Activated CD4-positive, alpha-beta T cell treated with anti-CD3 and anti-CD28 coated beads for 36 hours (primary cell): ENCODE measurements around the gene NSFL1C. TPM values are rescaled to one million over a fixed set of nuclear protein-coding genes. Genes with fewer than 3 reads are reported as not detected.
A peak's percentile ranks its signal among the peaks of the same experiment; 100 is the strongest.

ENCODE experiments used
- ATAC-seq: fragments of 200-7000 bp; cut with Tn5 transposase; one replicate; pipeline ENCODE4 v1.10.0; 2021; ENCODE audit warnings: mild to moderate bottlenecking, moderate library complexity
- CTCF ChIA-PET: fragments of 350-600 bp; sonication (Branson Sonifier 250); formaldehyde crosslinking; loops from one replicate; lab custom pipeline; 2021; ENCODE audit warnings: antibody characterized with exemption; lab: Charles Lee
- POLR2A ChIA-PET: fragments of 350-600 bp; sonication (Branson Sonifier 250); formaldehyde crosslinking; loops from one replicate; lab custom pipeline; 2021; ENCODE audit warnings: antibody characterized with exemption, inconsistent platforms; lab: Charles Lee
- DNase-seq: peaks from one replicate; pipeline ENCODE4 v3.0.0-alpha.2; 2020
- H3K27ac Mint-ChIP-seq: one replicate; pipeline ENCODE4 v1.8.0; 2021; ENCODE audit warnings: mixed read lengths
- H3K27me3 Mint-ChIP-seq: one replicate; pipeline ENCODE4 v1.8.0; 2021; ENCODE audit warnings: mixed read lengths
- H3K36me3 Mint-ChIP-seq: one replicate; pipeline ENCODE4 v1.8.0; 2021; ENCODE audit warnings: low read depth, mixed read lengths
- H3K4me1 Mint-ChIP-seq: one replicate; pipeline ENCODE4 v1.8.0; 2021; ENCODE audit warnings: mixed read lengths
- H3K4me3 Mint-ChIP-seq: one replicate; pipeline ENCODE4 v1.8.0; 2021; ENCODE audit warnings: mild to moderate bottlenecking, moderate library complexity, mixed read lengths
- H3K9me3 Mint-ChIP-seq: one replicate; pipeline ENCODE4 v1.8.0; 2021; ENCODE audit warnings: low read depth, mixed read lengths
- intact Hi-C, 2 experiments: fragments of 100-400 bp; cut with DNase I in 1 of 2; cut with micrococcal nuclease in 1 of 2; formaldehyde crosslinking; loops; one replicate each; pipeline versions ENCODE4 v1.14.2 to v1.15.1; 2022 to 2024; cut with DNase I, micrococcal nuclease
- total RNA-seq, 2 experiments: library from RNA; stranded (reverse); gene quantifications; one replicate each; pipeline ENCODE4 v1.2.3, GENCODE V29; 2021

Gene NSFL1C
- total RNA-seq, 2 experiments from 2014 or later: 71.3 to 78.1 TPM

DNA sequence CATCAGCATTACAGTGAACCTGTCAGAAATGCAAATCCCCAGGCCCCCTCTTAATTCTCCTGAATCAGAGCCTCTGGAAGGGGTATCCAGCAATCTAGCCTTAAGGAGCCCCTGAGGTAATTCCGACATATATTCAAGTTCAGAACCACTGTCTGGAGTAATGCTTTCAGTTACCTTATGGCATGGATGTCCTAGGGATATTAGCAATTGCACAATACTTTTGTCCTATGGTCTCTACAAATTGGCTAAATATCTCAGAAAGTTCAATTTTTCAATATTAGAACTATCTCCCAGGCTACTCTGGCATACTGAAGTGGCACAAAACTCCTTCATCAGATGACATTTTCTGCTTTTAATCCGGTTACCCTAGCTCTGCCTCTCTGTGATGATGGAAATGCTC, 6.4 kb downstream of the NSFL1C start:
- H3K4me1 Mint-ChIP-seq: peaks cover 27% of the 10 kb centered on the region
- DNase-seq: no peak
- H3K27me3 Mint-ChIP-seq: no peaks in the 10 kb centered on the region
- no peak overlapping the region for H3K4me3 Mint-ChIP-seq
- POLR2A ChIA-PET: no interaction called here
- no peak for ATAC-seq
- no peaks in the 10 kb centered on the region for H3K9me3 Mint-ChIP-seq
- H3K27ac Mint-ChIP-seq: no peak overlapping the region
- CTCF ChIA-PET: interaction anchor here (0.6 kb wide), 1 partner anchor 69 kb away, joined by 3 read pairs; no protein-coding TSS in a partner anchor
- intact Hi-C loops: loop anchor here (10.0 kb wide), 2 partner anchors 345 to 1945 kb away; partner anchors contain the start of genes DNAAF9 (in 1 of the 2) and PSMF1 (in 1 of the 2)
- peaks cover 33% of the 10 kb centered on the region for H3K36me3 Mint-ChIP-seq

DNA sequence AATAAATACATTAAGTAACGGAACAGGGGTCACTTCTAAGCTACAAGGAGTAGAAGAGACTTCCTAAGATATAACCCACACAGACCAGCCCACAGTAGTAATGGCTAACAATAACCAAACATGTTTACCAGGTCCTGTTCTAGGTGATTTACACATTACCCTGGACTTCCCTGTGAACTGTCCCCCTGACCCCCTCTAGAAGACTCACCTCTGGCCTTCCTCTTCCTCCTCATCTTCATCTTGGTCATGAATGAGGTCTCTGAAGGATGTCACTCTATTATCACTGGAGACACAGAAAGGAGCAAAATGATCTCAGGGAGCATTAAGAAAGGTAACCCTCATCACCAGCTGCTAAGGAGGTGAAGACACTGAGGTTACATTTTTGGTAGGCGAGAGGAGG, 8.7 kb downstream of the NSFL1C start:
- Mint-ChIP-seq H3K27me3 (no peaks in the 10 kb centered on the region), H3K36me3 (peaks cover 44% of the 10 kb centered on the region), H3K4me1 (peaks cover 4% of the 10 kb centered on the region), H3K27ac (no peak overlapping the region), H3K9me3 (no peaks in the 10 kb centered on the region), H3K4me3 (no peak overlapping the region)
- ChIA-PET CTCF (interaction anchor here (0.5 to 1.5 kb wide), 2 partner anchors 9 to 314 kb away, joined by 3 to 4 read pairs; no protein-coding TSS in a partner anchor), POLR2A (interaction anchor here (0.6 kb wide), 1 partner anchor 132 kb away, joined by 3 read pairs; no protein-coding TSS in a partner anchor)
- DNase-seq (no peak), ATAC-seq (no peak)
- intact Hi-C loops: no loop called here

DNA sequence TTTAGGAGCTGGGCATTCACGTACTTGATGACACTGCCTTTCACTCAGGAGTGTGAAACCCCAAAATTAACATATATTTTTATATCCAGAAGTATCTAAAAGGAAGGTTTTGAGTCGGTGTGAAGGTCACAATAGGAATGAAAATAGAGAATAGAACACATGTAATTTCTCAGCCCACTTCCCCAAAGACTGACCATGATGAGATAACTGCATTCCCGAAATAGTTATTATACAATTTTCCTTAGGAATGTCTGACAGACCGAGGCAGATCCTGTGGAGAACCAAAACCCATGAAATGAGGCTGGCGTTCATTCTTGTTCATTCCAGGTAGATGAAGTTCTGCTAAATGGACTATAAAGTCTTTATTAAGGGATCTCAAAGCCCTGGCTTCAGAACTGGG, 10.3 kb downstream of the NSFL1C start:
- peaks cover 57% of the 10 kb centered on the region for H3K36me3 Mint-ChIP-seq
- CTCF ChIA-PET: interaction anchor here (1.1 to 1.3 kb wide), 2 partner anchors 10 to 20 kb away, joined by 3 to 5 read pairs; no protein-coding TSS in a partner anchor

DNA sequence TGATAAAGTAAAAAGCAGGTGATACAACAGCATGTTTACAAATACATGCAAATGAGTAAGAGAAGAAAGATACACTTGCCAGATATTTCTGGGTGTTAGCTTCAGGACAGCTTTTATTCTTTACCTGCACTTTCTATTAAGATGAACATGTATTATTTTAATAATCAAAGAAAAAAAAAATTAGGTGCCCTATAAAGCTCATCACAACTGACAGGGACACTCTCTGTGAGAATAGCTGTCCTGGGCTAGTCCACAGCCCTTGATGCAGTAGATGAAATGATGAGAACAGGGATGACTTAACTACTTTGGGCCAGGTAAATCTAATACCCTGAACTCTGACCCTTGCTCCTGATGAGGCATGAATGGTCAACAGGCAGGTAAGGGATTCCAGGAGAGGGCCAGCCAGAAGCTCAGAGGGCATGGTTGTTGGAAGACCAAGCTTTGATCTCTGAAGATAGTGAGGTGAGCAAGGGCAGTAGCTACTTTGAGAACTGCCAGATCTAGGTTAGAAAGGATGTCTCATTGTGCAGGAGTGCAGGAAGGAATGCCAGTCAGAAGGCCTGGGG, 15.6 kb downstream of the NSFL1C start:
- Mint-ChIP-seq H3K4me1 (no peaks in the 10 kb centered on the region), H3K27me3 (no peaks in the 10 kb centered on the region), H3K9me3 (no peaks in the 10 kb centered on the region), H3K27ac (no peak overlapping the region), H3K4me3 (no peak overlapping the region), H3K36me3 (peaks cover 62% of the 10 kb centered on the region)
- ATAC-seq (no peak), DNase-seq (no peak)
- intact Hi-C loops: no loop called here
- ChIA-PET POLR2A (no interaction called here), CTCF (interaction anchor here (0.8 to 1.9 kb wide), 4 partner anchors 12 to 326 kb away, joined by 3 to 4 read pairs (median 4); no protein-coding TSS in a partner anchor)

More for the DNA sequence above, 10.3 kb downstream of the NSFL1C start:
- intact Hi-C loops: no loop called here
- Mint-ChIP-seq H3K9me3 (no peaks in the 10 kb centered on the region), H3K4me3 (no peak overlapping the region), H3K4me1 (peaks cover 3% of the 10 kb centered on the region), H3K27ac (no peak overlapping the region), H3K27me3 (no peaks in the 10 kb centered on the region)
- POLR2A ChIA-PET: no interaction called here
- no peak for ATAC-seq
- no peak for DNase-seq

DNA sequence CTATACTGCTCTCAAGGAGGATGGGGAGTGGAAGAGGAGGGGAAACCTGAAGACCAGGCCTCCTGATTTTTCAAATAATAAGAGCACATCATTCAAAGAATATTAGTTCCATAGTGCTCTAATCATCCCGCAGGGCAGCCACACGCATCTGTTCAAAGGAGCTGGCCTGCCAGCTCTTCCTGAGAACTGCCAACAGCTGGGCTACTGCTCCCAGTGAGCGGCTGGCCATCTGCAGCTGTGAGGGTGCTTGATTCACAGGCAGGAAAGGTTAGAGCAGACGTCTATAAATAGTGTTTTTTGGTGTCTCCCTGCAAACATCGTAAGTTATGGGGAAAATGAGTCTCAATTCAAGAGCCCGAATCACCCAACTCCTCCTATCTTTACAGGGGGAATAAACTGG, 17.3 kb downstream of the NSFL1C start:
- H3K27me3 Mint-ChIP-seq: no peaks in the 10 kb centered on the region

DNA sequence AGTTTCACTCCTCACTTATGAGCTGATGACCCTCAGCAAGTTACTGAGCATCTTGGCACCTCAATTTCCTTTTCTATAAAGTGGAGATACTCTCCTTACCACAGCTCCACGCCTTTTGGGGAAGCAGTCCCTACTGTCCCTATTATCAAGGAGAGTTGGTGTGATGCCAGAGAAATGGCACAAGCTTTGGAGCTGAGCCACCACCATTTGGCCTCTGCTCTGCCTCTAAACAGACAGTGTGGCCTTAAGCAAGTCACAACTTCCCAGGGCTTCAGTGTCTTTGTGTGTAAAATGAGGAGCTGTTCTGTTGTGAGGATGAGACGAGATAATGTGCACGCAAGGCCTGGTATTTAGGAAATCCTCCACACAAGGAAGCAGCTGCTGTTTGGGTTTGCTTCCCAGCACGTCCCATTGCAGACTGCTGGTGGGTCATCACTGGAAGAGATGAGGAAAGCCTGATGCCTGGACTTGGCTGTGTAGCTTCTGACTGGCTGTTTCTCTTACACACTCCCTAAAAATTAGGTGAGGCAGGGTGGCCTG, 18.5 kb downstream of the NSFL1C start:
- DNase-seq (no peak), ATAC-seq (no peak)
- Mint-ChIP-seq H3K9me3 (no peaks in the 10 kb centered on the region), H3K27ac (no peak overlapping the region), H3K27me3 (no peaks in the 10 kb centered on the region), H3K4me3 (no peak overlapping the region), H3K36me3 (peaks cover 60% of the 10 kb centered on the region), H3K4me1 (no peaks in the 10 kb centered on the region)
- intact Hi-C loops: no loop called here
- ChIA-PET POLR2A (interaction anchor here (0.8 kb wide), 1 partner anchor 11 kb away, joined by 3 read pairs; no protein-coding TSS in a partner anchor), CTCF (interaction anchor here (0.5 to 3.2 kb wide), 4 partner anchors 11 to 826 kb away, joined by 3 to 22 read pairs (median 4); partner anchors contain the start of gene NSFL1C)

More for the DNA sequence above, 17.3 kb downstream of the NSFL1C start:
- no peak for ATAC-seq
- ChIA-PET CTCF (interaction anchor here (1.1 to 3.2 kb wide), 4 partner anchors 12 to 136 kb away, joined by 3 to 22 read pairs (median 4); partner anchors contain the start of gene NSFL1C), POLR2A (no interaction called here)
- Mint-ChIP-seq H3K4me1 (no peaks in the 10 kb centered on the region), H3K27ac (no peak overlapping the region), H3K9me3 (no peaks in the 10 kb centered on the region), H3K36me3 (peaks cover 62% of the 10 kb centered on the region), H3K4me3 (no peak overlapping the region)
- intact Hi-C loops: no loop called here
- no peak for DNase-seq

DNA sequence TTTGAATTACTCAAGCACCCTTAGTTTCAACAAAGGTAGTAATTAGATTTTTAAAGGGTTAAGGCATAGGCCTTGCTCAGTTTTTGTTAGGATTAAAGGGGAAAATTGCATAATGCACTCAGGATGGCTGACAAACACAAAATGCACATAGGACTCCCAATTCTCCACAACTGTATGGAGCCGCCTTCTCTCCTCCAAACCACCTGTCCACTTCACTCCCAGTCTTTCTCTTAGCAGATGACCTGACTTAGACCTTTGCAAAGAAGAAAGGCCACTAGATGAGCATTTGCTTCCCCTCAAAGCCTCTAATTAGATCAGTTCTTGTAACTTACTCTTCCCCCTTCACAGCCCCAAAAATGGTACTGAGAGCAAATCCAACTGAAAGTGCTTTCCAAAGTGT, 20.1 kb downstream of the NSFL1C start:
- no peaks in the 10 kb centered on the region for H3K9me3 Mint-ChIP-seq
- no peak for ATAC-seq
- H3K36me3 Mint-ChIP-seq: peaks cover 53% of the 10 kb centered on the region
- CTCF ChIA-PET: interaction anchor here (3.2 kb wide), 1 partner anchor 9 kb away, joined by 22 read pairs; no protein-coding TSS in a partner anchor
- peaks cover 5% of the 10 kb centered on the region for H3K4me1 Mint-ChIP-seq
- H3K27me3 Mint-ChIP-seq: no peaks in the 10 kb centered on the region
- H3K27ac Mint-ChIP-seq: no peak overlapping the region
- no peak overlapping the region for H3K4me3 Mint-ChIP-seq
- POLR2A ChIA-PET: no interaction called here
- intact Hi-C loops: no loop called here
- no peak for DNase-seq

DNA sequence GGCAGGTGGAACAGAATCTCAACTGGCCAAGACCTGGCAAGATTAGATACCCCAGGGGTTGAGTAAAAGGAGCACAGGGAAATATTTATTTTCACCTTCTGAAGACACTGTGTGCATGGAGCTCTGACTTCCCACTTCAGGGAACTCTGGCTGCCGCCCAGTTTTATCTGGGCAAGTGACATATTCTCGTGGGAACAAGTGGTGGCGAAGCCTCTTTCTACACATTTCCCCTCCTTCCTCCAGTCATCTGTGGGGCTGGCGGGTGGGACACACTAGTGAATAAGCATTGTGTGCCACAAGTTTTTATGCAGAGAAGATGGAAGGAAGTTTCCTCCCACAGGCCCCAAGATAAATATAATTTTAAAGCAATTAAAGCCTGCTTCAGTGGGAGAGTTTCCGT, 23.6 kb downstream of the NSFL1C start:
- ChIA-PET CTCF (no interaction called here), POLR2A (no interaction called here)
- H3K9me3 Mint-ChIP-seq: no peaks in the 10 kb centered on the region
- DNase-seq: no peak
- no peak for ATAC-seq
- intact Hi-C loops: no loop called here
- H3K4me1 Mint-ChIP-seq: peaks cover 10% of the 10 kb centered on the region
- H3K27me3 Mint-ChIP-seq: no peaks in the 10 kb centered on the region
- peaks cover 36% of the 10 kb centered on the region for H3K36me3 Mint-ChIP-seq
- no peak overlapping the region for H3K27ac Mint-ChIP-seq
- H3K4me3 Mint-ChIP-seq: no peak overlapping the region

DNA sequence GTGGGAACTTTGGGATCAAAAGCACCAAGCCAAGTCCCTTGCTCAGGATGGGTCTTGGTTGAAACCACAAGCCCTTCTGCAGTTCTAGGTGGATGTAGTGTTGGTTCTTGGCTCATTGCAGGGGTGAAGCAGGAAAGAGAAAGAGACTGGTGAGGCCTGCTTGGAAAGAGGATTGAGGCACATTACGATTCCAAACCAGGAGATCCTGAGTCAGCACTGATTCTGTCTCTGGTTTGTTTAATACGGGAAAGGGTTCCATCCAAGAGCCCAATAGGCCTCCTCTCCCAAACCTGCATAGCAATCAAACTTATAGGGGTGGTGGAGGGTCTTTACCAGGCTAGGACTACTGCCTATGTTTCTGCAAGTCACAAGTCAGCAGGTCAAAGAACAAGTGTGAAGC, 24.3 kb downstream of the NSFL1C start:
- H3K27me3 Mint-ChIP-seq: no peaks in the 10 kb centered on the region
- peaks cover 32% of the 10 kb centered on the region for H3K36me3 Mint-ChIP-seq

DNA sequence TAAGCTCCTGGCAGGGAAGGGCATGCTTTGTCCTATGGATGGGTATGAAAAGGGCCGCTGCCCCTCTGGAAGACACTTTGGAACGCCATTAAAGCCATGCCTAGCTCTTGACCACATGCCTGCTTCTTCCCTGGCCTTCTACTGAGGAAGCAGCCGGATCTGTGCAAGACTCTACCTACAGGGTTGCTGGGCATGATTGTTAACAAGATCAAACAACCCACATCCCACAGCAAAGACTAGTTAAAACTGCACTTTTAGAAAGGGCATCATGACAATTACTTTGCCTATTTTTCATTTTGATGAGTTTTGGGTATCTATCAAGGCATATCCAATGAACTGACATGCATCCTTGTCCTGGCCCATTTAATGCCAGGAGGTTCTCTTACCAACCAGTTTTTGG, 25.5 kb downstream of the NSFL1C start:
- no peak overlapping the region for H3K27ac Mint-ChIP-seq
- peaks cover 27% of the 10 kb centered on the region for H3K36me3 Mint-ChIP-seq
- ChIA-PET CTCF (no interaction called here), POLR2A (no interaction called here)
- H3K4me1 Mint-ChIP-seq: peaks cover 10% of the 10 kb centered on the region
- H3K27me3 Mint-ChIP-seq: no peaks in the 10 kb centered on the region
- ATAC-seq (no peak), DNase-seq (no peak)
- no peaks in the 10 kb centered on the region for H3K9me3 Mint-ChIP-seq
- no peak overlapping the region for H3K4me3 Mint-ChIP-seq
- intact Hi-C loops: no loop called here

More for the DNA sequence above, 24.3 kb downstream of the NSFL1C start:
- no peaks in the 10 kb centered on the region for H3K9me3 Mint-ChIP-seq
- H3K27ac Mint-ChIP-seq: no peak overlapping the region
- DNase-seq (no peak), ATAC-seq (no peak)
- H3K4me1 Mint-ChIP-seq: peaks cover 10% of the 10 kb centered on the region
- intact Hi-C loops: no loop called here
- CTCF ChIA-PET: no interaction called here
- POLR2A ChIA-PET: no interaction called here
- H3K4me3 Mint-ChIP-seq: no peak overlapping the region

DNA sequence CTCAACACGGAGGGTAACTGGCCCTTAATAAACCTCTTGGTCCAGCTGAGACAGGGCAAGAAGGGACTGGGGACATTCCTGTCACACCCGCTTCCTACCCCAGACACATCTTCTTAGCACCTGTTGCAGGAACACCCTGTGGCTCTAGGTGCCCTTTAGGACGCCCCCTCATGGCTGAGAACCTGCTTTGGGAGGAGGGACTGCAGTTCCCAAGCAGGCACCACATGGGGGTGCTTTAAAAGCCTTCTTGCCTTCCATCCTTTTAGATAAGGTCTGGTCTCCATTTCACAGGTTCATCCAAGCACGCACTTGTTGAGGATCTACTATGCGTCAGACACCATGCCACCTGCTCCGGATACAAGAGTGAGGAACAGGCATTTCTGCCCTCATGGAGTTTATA, 26.6 kb downstream of the NSFL1C start:
- peaks cover 23% of the 10 kb centered on the region for H3K36me3 Mint-ChIP-seq
- CTCF ChIA-PET: interaction anchor here (0.8 to 0.9 kb wide), 2 partner anchors 12 to 127 kb away, joined by 3 to 4 read pairs; no protein-coding TSS in a partner anchor
- peaks cover 19% of the 10 kb centered on the region for H3K4me1 Mint-ChIP-seq
- DNase-seq: peak; percentile 46
- no peak for ATAC-seq
- intact Hi-C loops: no loop called here
- no peaks in the 10 kb centered on the region for H3K9me3 Mint-ChIP-seq
- H3K27me3 Mint-ChIP-seq: no peaks in the 10 kb centered on the region
- POLR2A ChIA-PET: interaction anchor here (0.6 kb wide), 1 partner anchor 123 kb away, joined by 3 read pairs; no protein-coding TSS in a partner anchor
- no peak overlapping the region for H3K4me3 Mint-ChIP-seq
- H3K27ac Mint-ChIP-seq: no peak overlapping the region
